ENCODE measurements around the gene MS4A4E.

DNA sequence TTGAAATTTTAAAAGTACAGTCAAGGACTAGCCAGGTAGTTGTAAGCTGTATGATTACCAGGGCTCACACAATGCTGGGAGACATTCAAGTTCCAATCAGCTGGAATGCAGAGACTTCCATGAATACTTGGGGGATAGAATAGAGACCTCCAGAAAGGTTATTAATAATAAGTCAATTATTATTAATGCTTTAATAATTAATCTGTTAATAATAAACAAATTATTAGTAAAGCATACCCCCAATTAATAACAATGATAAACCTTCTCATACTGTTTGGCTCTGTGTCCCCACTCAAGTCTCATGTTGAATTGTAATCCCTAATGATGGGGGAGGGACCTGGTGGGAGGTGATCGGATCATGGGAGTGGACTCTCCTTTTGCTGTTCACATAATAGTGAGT lies 45.5 kb downstream of the MS4A4E start:
- TF ChIP-seq RAD51 (IDR thresholded peaks at IDR 0.05; ENCODE audit: borderline replicate concordance) (no peak), ZNF335 (CRISPR knock-in tag; IDR thresholded peaks at IDR 0.05) (no peak), PAX8 (CRISPR knock-in tag; IDR thresholded peaks at IDR 0.05; ENCODE audit: borderline replicate concordance) (no peak), MYC (CRISPR knock-in tag; IDR thresholded peaks at IDR 0.05; ENCODE audit: borderline replicate concordance) (no peak), KDM1A (CRISPR knock-in tag; IDR thresholded peaks at IDR 0.05) (no peak), ZBTB8A (CRISPR knock-in tag; IDR thresholded peaks at IDR 0.05; ENCODE audit: borderline replicate concordance, low read depth) (no peak), ZNF788 (CRISPR knock-in tag; IDR thresholded peaks at IDR 0.05; ENCODE audit: borderline replicate concordance) (no peak), DPF2 (CRISPR knock-in tag; IDR thresholded peaks at IDR 0.05; ENCODE audit: borderline replicate concordance, low read depth) (no peak)
- TF ChIP-seq, protein P1, sequence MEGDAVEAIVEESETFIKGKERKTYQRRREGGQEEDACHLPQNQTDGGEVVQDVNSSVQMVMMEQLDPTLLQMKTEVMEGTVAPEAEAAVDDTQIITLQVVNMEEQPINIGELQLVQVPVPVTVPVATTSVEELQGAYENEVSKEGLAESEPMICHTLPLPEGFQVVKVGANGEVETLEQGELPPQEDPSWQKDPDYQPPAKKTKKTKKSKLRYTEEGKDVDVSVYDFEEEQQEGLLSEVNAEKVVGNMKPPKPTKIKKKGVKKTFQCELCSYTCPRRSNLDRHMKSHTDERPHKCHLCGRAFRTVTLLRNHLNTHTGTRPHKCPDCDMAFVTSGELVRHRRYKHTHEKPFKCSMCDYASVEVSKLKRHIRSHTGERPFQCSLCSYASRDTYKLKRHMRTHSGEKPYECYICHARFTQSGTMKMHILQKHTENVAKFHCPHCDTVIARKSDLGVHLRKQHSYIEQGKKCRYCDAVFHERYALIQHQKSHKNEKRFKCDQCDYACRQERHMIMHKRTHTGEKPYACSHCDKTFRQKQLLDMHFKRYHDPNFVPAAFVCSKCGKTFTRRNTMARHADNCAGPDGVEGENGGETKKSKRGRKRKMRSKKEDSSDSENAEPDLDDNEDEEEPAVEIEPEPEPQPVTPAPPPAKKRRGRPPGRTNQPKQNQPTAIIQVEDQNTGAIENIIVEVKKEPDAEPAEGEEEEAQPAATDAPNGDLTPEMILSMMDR (CRISPR knock-in tag; IDR thresholded peaks at IDR 0.05), result no peak
- TF ChIP-seq, protein P2, sequence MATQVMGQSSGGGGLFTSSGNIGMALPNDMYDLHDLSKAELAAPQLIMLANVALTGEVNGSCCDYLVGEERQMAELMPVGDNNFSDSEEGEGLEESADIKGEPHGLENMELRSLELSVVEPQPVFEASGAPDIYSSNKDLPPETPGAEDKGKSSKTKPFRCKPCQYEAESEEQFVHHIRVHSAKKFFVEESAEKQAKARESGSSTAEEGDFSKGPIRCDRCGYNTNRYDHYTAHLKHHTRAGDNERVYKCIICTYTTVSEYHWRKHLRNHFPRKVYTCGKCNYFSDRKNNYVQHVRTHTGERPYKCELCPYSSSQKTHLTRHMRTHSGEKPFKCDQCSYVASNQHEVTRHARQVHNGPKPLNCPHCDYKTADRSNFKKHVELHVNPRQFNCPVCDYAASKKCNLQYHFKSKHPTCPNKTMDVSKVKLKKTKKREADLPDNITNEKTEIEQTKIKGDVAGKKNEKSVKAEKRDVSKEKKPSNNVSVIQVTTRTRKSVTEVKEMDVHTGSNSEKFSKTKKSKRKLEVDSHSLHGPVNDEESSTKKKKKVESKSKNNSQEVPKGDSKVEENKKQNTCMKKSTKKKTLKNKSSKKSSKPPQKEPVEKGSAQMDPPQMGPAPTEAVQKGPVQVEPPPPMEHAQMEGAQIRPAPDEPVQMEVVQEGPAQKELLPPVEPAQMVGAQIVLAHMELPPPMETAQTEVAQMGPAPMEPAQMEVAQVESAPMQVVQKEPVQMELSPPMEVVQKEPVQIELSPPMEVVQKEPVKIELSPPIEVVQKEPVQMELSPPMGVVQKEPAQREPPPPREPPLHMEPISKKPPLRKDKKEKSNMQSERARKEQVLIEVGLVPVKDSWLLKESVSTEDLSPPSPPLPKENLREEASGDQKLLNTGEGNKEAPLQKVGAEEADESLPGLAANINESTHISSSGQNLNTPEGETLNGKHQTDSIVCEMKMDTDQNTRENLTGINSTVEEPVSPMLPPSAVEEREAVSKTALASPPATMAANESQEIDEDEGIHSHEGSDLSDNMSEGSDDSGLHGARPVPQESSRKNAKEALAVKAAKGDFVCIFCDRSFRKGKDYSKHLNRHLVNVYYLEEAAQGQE (IDR thresholded peaks at IDR 0.05; ENCODE audit: borderline replicate concordance in 1 of 2, low read depth in 1 of 2, low read length in 2 of 2), result no peak

Data from HepG2 (cell line).